ENCODE results near the gene GBX2.
"Not testable (repeated sequence)": the region's sequence is repeated elsewhere in the genome, so short reads cannot be mapped to it uniquely, and the experiment has no call there.

Gene GBX2

DNA sequence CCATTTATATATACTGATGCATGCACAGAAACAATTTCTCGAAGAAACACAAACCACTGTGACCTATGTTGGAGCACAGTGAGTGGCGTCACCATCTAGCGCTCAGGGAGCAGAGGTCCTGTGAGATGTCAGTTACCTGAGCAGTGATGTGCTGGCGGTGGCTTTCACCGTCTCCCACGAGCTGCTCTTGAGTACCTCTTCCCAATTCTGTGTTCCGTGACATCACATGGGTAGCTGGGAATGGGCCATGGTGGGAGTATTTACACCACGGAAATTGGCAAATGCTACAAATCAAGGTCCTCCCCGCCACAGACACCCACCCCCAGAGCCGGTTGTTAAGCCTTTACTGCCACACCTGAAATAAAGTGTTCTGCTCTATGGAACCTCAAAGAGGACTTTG is 24.4 kb downstream of the GBX2 start:
- no peak for DNase-seq

DNA sequence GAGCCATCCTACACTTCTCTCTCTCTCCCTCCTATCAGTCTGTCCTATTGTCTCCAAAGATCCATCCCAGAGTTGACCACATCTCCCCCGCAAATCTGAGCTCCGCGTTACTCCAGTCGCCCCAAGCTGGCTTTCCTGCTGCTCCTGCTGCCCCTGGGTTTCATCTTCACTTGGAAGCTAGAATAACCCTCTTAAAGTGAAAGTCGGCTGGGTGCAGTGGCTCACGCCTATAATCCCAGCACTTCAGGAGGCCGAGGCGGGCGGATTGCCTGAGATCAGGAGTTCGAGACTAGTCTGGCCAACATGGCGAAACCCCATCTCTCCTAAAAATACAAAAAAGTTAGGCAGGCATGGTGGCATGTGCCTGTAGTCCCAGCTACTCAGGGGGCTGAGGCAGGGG is 26.6 kb downstream of the GBX2 start:
- not testable (repeated sequence) for DNase-seq

DNA sequence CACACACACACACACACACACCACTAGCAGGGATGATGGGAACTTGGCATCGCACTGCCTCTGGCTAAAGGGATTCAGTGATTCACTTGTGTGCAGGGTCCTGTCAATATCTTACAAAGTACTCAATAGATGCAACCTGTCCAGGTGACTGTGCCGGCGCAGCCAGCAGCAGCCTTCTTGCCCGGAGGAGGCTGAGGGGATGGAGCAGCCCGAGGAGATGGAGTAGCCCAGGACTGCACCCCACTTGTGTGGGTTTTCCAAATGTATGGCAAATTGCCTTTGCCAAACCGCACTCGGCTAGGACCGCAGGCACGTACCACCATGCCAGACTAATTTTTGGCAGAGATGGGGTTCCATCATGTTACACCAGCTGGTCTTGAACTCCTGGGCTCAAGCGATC is 31.1 kb downstream of the GBX2 start:
- DNase-seq, result no peak

DNA sequence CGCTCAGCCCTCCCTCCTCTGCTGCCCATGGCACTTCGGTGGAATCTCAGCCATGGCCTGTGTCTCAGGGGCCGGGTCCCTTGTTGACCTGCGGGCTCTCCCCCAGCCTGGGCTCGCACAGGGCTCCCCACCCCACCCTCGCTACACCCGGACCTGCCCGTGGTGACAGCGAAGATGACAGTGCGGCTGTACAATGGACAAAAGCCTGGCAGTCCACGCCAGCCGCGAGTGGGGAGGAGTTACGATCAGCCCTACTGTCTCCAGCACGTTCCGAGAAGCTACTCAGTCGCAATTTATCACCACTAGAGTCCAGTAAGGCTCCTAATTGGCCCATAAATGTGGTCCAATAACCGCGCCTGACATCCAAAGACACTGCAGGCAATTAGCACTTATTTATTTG is 31.6 kb downstream of the GBX2 start:
- no peak for DNase-seq

DNA sequence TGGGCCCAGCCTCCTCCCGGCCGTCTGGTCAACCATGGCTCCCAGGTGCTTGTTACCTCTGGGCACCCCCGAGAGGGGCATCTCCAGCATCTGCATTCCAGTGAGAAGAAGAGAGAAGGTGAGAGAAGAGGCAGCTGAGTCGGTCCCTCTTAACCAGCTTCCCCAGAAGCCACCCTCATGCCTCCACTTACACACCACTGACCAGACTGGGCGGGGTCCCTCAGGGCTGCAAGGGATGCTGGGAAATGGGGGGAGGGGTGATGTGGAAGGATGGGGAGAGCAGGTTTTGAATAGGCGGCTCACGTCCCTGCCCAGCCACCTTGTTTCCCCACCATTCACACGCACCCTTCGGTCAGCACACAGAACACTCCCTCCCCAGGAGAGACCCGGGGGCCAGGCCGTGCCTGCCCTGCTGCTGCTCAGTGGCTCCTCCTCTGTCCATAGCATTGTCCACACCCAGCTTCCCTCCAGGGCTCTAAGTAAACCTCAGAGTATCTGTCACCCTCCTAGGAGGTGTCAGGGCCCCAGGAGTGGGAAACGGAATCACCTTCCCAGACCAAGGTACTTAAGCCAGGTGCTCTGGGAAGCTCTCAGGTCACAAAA is 34.7 kb downstream of the GBX2 start:
- DNase-seq, result no peak

DNA sequence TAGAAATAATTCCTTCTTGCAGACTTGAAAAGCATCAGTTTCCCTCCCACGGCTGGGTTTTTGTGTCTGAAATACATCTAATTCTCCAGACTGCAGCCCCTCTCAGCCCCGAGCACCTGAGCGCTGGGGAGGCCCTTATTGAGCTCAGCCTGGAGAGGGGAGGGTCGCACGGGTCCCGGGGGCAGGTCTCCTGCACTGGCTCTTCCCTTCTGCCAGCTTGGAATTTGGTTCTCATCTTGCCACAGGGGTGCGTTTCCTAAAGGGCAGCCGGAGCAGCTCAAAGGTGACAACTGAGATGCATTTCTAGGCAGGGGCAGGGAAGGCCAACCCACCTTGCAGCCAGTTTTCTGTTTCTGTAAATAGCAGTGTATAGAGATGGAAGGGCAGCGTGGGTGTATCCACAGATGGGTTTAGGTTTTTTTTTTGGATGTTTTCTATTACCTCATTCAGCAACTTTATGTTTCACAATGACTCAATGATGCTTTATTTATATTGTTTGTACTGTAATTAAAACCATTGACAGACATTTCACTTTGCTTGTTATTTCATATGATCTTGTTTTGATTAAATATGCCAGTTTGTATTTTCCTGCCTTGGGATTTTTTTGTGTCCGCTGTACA is 37.0 kb downstream of the GBX2 start:
- no peak for DNase-seq

DNA sequence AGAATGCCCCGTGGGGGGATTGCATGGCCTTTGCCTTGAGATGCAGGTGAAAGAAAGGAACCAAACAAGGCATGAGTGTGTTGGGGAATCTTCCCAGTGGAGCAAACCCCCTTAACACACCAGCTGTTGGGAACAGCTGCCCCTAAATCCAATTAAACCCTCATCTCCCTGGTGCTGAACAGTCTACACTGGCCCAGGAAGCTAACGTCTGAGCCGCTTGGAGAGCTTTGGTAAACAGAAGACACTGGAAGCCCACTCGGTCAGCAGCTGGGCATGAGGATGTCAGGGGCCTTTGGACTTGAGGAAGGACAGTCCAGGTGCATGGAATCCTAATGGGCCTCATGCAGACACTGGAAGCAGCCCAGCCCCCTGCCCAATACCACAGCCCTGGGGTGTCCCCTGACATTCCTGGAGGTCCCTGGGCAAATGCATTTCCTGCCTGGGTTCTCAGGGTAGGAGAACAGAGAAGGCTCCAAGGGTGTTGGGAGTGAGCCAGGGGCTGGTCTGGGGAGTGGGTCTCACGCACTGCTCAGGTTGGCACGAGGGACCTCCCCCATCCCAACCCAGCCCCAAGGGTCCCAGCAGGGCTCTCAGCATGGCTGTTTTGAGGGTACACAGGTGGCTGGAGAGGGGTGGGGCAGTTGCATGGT is 37.7 kb downstream of the GBX2 start:
- DNase-seq, result peak in 1 of 2 experiments; percentile 3

DNA sequence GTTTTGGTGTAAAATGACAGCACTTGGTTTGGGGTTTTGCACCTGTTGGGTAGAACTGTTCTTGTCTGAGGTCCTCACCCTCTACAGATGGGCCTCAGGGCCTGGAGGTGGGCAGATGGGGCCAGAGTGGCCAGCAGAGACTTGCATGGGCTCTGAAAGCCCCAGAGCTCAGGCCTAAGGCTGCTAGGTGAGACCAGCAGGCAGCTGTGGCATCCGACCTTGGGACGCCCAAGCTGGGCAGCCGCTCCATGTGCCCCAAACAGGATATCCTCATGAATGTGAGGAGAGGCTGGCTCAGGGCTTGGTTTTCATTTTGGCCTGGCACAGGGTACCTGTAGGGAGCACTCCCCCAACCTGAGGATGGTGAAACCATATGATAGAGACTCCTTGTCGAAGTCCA is 38.3 kb downstream of the GBX2 start:
- no peak for DNase-seq

DNA sequence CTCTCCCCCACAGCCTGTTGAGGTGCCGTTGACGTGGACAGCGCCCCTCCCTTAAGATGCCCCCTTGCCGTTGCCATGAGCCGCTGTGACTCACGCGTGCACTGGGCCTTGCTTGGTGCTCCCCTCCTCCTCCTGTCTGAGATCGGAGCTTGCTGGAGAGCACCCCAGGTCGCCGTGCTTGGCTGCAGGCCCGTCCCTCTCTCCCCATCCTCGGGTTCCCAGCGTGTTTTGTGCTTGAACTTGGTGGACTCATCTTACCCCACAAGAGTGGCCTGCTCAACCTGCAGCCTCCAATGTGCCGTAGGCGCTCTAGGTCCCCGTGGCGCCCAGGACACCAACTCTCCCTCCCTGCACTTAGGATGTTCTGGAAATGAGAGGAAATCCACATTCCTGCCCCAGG is 39.9 kb downstream of the GBX2 start:
- no peak for DNase-seq

DNA sequence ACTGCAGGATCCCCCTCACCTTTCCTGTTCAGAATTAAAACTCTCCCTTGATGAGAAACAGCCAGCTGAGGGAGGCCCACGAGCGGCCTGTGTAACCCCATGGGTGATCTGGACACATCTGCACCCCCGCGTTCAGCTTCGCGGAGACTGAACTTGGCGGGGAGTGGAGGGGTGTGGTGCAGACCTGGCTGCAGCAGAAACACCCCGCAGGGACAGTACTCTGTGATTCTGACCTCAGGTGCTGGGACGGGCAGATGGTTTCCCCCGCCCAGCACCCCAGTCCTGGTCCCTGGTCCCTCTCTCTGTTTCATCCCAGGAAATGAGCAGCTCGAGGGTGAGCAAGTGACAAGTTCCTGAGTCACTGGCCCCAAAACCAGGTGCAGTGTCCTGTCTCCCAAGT is 41.2 kb downstream of the GBX2 start:
- no peak for DNase-seq

DNA sequence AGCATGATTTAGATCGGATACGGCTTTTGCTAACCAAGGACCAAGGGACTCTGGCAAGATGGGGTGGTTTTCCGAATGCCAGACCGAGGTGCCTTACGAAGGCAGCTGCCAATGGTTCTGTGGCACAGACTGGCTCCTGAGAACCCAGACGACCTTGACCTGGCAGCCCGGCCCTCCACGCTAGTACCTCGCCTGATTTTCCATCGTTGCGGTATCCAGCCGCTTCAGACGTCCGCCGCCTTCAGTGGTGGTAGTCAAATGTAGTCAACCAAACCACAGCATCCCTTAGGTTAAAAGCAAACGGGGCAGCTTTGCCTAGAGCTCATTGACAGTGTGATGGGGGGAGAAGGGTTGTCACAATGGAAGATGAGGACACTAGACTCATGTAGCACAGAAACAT is 42.6 kb downstream of the GBX2 start:
- no peak for DNase-seq

DNA sequence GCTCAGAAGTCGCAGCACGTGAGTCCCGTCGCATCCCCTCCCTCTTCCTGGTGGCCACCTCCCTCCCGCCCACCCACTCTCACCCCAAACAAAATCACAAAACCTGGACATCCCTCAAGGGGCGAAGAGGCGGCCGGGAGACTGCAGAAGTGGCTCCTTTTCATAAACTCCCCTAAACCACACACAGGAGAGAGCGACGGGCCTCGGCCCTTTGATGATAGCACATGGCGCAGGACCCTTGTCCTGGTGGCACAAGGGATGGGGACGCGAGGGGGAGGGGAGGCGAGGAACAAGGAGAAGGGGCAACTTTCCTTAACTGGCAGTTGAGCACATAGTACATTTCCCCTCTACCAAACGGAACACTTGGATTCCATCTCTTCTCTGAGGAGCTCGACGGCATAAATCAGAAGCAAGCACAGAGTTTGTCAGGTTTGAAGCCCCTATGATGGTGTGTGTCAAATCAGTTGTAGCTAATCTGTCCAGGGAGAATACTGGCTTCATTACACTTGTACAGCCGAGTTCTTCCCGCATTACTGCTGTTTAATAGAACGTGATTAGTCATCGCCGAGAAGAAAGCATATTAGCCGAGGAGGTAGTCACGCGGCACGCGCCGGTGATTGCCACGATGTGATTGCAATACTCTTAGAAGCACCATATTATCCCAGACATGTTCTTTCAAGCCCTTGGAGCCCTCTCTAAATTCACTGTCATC is 43.8 kb downstream of the GBX2 start:
- DNase-seq, result no peak

DNA sequence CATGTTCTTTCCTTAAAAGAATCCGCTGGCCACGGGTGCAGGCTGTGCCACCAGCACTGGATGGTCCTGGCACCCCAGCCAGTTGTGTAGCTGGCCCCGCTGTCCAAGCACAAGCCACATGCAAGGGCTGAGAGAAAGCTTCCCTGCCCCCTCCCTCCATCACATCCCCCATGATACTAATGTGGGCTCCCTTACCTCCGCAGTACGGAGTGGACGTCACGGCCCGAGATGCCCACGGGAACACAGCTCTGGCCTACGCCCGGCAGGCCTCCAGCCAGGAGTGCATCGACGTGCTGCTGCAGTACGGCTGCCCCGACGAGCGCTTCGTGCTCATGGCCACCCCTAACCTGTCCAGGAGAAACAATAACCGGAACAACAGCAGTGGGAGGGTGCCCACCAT is 44.5 kb downstream of the GBX2 start:
- no peak for DNase-seq

DNA sequence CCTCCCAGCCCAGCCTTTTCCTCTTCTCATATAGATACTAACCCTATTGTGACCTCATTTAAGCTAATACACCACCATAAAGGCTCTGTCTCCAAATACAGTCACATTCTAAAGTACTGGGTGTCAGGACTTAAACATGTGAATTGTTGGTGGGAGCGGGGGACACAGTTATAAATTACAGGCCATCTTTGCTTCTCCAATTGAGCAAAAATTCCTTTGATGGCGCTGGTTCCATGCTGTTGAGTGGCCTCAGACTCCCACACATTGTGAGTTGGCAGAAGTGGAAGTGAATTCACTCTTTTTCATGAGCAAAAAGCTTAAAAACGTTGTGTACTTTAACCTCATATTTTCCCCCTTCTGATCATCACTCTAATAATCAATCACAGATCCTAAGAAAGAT is 46.0 kb downstream of the GBX2 start:
- no peak for DNase-seq

DNA sequence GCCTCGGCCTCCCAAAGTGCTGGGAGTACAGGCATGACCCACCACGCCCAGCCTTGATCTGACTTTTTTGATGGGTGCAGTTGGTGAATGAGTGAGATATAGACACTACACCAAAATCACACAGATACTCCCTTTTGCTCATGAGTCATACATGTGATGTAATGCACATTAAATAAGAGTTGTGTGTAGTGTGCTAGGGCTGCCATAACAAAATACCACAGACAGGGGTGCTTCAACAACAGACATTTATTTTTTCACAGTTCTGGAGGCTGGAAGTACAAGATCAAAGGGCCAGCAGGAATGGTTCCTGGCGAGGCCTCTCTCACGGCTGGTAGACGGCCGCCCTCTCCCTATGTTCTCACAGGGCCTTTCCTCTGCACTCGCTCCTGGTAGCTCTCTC is 46.6 kb downstream of the GBX2 start:
- no peak for DNase-seq

DNA sequence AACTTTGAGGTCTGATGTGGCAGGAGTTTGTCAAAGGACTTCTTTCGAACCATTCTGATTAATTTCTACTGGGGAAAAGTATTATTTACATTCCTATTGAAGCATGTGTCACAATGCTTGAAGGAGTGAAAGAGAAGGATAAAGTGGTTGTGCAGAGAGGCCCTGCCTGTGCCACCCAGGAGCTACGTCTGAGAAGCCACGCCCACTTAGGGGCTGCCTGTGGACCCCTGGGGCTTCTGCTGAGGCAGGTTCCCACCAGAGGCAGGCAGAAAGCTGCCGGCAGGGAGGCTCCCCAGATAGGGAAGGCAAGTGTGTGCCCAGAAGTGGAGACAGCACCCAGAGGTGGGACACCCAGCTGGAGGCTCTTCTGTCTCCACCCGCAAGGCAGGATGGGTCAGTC is 47.4 kb downstream of the GBX2 start:
- no peak for DNase-seq

DNA sequence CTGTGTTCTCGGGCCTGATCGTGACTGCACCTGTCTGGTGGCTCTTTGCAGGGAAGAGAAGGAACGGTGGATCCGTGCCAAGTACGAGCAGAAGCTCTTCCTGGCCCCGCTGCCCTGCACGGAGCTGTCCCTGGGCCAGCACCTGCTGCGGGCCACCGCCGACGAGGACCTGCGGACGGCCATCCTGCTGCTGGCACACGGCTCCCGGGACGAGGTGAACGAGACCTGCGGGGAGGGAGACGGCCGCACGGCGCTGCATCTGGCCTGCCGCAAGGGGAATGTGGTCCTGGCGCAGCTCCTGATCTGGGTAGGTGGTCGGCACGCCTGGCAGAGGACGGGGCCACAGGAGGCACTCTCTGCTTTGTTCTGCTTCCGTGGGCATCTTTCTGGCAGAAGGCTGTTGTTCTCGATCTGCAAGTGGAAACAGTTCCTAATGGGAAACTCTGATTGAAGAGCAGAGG is 48.0 kb downstream of the GBX2 start:
- DNase-seq, result peak; percentile 80 to 92

DNA sequence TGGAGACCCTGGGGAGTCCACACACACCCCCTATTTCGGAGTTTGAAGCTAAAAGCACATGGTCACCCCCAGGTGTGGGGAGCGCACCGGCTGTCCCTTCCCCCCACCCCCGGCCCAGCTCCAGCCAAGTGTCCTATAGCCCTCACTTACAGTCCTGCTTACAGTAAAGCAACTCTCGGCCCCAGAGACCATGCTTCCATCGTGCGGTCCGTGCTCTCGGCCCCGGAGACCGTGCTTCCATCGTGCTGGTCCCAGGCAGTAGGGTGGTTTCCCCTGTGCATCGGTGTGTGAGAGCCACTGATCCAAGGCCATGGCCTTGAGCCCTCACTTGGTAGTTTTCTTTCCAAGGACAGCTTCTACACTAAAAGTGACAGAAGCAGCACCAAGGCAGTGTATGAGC is 48.7 kb downstream of the GBX2 start:
- no peak for DNase-seq

DNA sequence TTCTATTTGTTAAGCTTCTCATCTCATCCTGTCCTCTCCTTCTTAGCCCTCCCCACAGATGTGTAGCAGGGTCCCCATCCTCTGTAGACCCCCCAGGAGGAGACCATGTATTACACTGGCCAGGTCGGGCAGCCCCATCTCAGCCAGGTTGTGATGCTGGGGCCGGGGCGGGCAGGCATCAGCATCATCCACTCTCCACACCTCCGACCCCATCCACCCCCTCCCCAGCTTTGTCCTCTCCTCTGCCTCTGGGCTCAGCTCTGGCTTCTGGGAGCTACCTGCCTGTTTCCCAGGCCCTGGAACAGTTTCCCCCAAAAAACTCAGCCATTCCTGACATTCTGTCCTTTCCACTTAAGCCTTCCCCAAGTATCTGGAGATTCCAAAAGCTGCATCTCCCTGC is 49.2 kb downstream of the GBX2 start:
- no peak for DNase-seq

DNA sequence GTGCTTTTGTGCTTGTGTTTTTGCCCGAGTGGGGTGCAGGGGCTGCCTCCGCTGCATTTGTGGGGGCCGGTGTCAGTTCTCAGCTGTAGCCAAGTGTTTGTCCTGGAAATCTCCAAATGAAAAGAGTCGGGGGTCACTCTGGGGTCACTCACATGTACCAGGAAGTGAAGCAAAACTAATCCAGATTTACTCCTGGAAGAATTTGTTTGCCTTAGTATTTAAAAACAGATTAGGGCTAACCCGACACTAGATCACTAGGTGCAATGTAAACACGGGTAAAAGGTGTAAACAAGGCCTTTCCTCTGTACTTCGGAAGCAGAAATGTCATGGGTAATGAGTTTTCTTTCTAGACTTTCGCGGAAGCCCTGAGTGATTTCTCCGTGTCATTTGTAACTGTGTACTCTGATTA is 50.3 kb downstream of the GBX2 start:
- DNase-seq, result no peak

DNA sequence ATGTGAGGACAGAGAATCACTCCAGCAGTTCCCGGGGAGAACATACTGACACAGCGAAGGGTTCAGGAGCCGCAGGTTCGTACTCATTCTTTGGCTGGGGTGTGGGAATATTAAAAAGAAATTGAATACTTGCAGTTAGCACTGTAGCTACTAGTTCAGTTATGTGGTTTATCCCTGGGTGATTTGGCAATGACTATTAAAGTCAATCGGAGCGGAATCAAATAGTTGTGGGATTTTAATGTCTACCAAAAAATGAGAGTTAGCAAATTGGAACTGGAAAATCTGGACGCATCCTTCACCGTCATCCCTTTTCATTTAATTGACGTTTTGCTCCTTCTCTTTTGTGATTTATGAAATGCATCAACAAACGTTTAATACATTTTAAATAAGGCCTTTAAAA is 50.8 kb downstream of the GBX2 start:
- no peak for DNase-seq

Measured in SHP77 (cell line).